ENCODE data around the gene HHATL. TPM values are rescaled to one million over a fixed set of nuclear protein-coding genes. Genes with fewer than 3 reads are reported as not detected.

HHATL gene
- total RNA-seq, 1 donor from 2014 or later = not detected

- DNase-seq (ENCODE audit: low read depth) = no peak
Measured at GRCh38 chr3:42742688-42743087, 40.1 kb upstream of the HHATL start.

DNA sequence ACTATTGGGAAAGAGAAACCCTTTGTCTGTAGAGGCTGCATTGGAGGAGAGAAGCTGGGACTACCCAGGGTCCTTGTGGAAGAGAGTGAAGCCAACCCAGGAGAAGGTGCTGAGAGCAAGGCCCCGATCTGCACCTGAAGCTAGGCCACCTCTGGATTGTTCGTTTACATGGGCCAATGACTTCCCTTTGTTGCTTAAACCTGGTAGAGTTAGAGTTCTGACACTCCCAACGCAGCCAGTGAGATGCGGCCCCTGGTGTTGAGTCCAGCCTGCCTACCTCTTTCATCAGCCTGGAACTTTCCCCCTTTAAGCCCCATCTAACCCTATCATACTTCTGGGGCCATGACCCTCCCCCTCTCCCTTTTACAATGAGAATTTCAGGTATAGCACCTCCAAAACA is 39.7 kb upstream of the HHATL start:
- H3K4me3 ChIP-seq (ENCODE audit: low read depth, low read length) = no peak overlapping the region
- DNase-seq (ENCODE audit: low read depth) = no peak

More at GRCh38 chr3:42742688-42743087, 40.1 kb upstream of the HHATL start:
- Histone ChIP-seq H3K27me3 (ENCODE audit: control insufficient read depth, insufficient read depth, low read length) (no peaks in the 10 kb centered on the region), H3K36me3 (ENCODE audit: control insufficient read depth, insufficient read depth, low read length) (no peaks in the 10 kb centered on the region), H3K4me3 (ENCODE audit: low read depth, low read length) (no peak overlapping the region)
- no peak for FAIRE-seq
- TF ChIP-seq, protein P1, sequence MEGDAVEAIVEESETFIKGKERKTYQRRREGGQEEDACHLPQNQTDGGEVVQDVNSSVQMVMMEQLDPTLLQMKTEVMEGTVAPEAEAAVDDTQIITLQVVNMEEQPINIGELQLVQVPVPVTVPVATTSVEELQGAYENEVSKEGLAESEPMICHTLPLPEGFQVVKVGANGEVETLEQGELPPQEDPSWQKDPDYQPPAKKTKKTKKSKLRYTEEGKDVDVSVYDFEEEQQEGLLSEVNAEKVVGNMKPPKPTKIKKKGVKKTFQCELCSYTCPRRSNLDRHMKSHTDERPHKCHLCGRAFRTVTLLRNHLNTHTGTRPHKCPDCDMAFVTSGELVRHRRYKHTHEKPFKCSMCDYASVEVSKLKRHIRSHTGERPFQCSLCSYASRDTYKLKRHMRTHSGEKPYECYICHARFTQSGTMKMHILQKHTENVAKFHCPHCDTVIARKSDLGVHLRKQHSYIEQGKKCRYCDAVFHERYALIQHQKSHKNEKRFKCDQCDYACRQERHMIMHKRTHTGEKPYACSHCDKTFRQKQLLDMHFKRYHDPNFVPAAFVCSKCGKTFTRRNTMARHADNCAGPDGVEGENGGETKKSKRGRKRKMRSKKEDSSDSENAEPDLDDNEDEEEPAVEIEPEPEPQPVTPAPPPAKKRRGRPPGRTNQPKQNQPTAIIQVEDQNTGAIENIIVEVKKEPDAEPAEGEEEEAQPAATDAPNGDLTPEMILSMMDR (IDR thresholded peaks at IDR 0.05; ENCODE audit: insufficient read depth, low read length, severe bottlenecking) = no peak

GRCh38 chr3:42741796-42742195 is 39.2 kb upstream of the HHATL start:
- Histone ChIP-seq H3K4me3 (ENCODE audit: low read depth, low read length) (no peak overlapping the region), H3K27me3 (ENCODE audit: control insufficient read depth, insufficient read depth, low read length) (no peaks in the 10 kb centered on the region), H3K36me3 (ENCODE audit: control insufficient read depth, insufficient read depth, low read length) (no peaks in the 10 kb centered on the region)
- DNase-seq (ENCODE audit: low read depth) = no peak
- FAIRE-seq = no peak
- TF ChIP-seq, protein P1 (IDR thresholded peaks at IDR 0.05; ENCODE audit: insufficient read depth, low read length, severe bottlenecking) = no peak

More for the DNA sequence above, 39.7 kb upstream of the HHATL start:
- no peak for FAIRE-seq
- no peaks in the 10 kb centered on the region for H3K36me3 ChIP-seq (ENCODE audit: control insufficient read depth, insufficient read depth, low read length)
- TF ChIP-seq, protein P1 (IDR thresholded peaks at IDR 0.05; ENCODE audit: insufficient read depth, low read length, severe bottlenecking) = no peak
- H3K27me3 ChIP-seq (ENCODE audit: control insufficient read depth, insufficient read depth, low read length) = no peaks in the 10 kb centered on the region

GRCh38 chr3:42739401-42740158 is 37.0 kb upstream of the HHATL start:
- Histone ChIP-seq H3K36me3 (ENCODE audit: control insufficient read depth, insufficient read depth, low read length) (no peaks in the 10 kb centered on the region), H3K4me3 (ENCODE audit: low read depth, low read length) (no peak overlapping the region), H3K27me3 (ENCODE audit: control insufficient read depth, insufficient read depth, low read length) (peaks cover 2% of the 10 kb centered on the region)
- TF ChIP-seq, protein P1 (IDR thresholded peaks at IDR 0.05; ENCODE audit: insufficient read depth, low read length, severe bottlenecking) = no peak
- DNase-seq (ENCODE audit: low read depth) (no peak), FAIRE-seq (no peak)

DNA sequence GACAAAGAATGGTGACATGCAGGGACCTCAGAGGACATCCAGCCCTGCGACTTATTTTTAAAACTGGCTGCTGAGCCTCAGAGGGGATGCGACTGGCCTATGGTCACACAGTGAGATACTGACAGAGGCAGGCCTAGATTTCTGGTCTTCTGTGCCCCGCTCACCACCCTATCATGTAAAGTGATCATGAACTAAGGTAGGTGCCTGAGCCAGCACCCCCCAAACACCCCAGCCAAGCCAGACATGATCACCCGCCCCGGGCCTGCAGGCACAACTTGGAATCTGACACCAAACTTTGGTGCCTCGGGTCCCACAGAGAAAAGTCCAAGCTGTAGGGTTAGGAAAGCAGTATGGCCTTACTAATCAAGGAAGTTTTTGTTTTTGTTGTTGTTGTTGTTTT is 33.9 kb upstream of the HHATL start:
- TF ChIP-seq, protein P1 (IDR thresholded peaks at IDR 0.05; ENCODE audit: insufficient read depth, low read length, severe bottlenecking) = no peak
- H3K27me3 ChIP-seq (ENCODE audit: control insufficient read depth, insufficient read depth, low read length) = peaks cover 4% of the 10 kb centered on the region
- no peak overlapping the region for H3K4me3 ChIP-seq (ENCODE audit: low read depth, low read length)
- no peak for DNase-seq (ENCODE audit: low read depth)
- no peak for FAIRE-seq
- no peaks in the 10 kb centered on the region for H3K36me3 ChIP-seq (ENCODE audit: control insufficient read depth, insufficient read depth, low read length)

DNA sequence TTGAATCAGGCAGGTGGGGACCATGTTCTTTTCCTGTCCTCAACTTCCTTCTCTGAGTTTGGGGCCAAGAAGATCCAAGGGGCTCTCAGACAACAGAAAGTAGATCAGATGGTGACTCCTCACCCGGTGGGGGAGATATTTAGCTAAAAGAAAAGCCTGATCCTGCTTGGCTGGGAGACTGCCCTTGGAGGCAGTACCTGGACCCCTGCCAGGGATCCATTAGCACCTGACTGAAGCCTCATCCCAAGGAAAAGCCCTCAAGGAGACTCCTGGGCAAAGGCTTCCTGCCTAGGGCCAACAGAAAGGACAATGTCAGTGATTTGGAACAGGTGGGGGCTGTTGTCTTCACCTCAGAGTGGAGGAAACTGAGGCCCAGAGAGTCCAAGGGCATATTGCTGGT is 33.5 kb upstream of the HHATL start:
- FAIRE-seq = peak; percentile 68
- Histone ChIP-seq H3K4me3 (ENCODE audit: low read depth, low read length) (no peak overlapping the region), H3K27me3 (ENCODE audit: control insufficient read depth, insufficient read depth, low read length) (peaks cover 4% of the 10 kb centered on the region), H3K36me3 (ENCODE audit: control insufficient read depth, insufficient read depth, low read length) (no peaks in the 10 kb centered on the region)
- TF ChIP-seq, protein P1 (IDR thresholded peaks at IDR 0.05; ENCODE audit: insufficient read depth, low read length, severe bottlenecking) = no peak
- DNase-seq (ENCODE audit: low read depth) = no peak
